ENCODE measurements around the gene FAM227B.
"Not testable (repeated sequence)": the region's sequence is repeated elsewhere in the genome, so short reads cannot be mapped to it uniquely, and the experiment has no call there.

The FAM227B gene

DNA sequence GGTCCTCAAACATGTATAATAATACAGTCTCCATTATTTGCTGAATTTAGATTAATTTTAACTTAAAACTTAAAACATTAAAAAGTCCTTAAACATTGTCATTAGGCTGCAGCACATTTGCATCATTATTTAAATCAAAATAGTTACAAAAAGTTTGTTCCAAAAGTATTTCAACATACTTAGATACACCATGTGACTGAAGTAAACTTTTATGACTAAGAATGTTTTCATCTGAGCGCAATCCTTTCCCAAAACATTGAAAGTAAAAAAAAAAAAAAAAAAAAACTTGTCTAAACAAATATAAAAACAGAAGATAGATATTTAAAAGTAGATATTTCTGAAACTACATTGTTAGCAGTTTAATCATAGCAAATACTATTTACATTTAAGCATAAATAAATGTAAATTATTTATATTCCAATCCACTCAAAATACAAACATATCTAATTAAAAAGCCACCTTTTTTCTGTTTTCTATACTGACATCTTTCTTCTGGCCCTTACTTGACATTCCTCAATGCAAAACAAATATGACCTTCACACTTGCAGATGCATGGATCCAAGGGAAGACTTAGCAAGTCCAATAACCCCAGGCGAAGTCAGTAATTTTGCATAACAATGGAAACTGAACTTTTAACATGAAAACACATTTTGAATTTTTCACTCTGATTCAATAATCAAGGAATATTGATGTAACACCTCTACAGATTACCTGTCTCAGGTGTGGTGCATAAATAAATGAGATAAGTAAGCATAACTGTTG is 10.3 kb downstream of the FAM227B start:
- DNase-seq: no peak

- DNase-seq: no peak
These were observed 14.0 kb downstream of the FAM227B start for GRCh38 chr15:49606594-49606993.

GRCh38 chr15:49605588-49605987 is 15.0 kb downstream of the FAM227B start:
- DNase-seq: no peak

DNA sequence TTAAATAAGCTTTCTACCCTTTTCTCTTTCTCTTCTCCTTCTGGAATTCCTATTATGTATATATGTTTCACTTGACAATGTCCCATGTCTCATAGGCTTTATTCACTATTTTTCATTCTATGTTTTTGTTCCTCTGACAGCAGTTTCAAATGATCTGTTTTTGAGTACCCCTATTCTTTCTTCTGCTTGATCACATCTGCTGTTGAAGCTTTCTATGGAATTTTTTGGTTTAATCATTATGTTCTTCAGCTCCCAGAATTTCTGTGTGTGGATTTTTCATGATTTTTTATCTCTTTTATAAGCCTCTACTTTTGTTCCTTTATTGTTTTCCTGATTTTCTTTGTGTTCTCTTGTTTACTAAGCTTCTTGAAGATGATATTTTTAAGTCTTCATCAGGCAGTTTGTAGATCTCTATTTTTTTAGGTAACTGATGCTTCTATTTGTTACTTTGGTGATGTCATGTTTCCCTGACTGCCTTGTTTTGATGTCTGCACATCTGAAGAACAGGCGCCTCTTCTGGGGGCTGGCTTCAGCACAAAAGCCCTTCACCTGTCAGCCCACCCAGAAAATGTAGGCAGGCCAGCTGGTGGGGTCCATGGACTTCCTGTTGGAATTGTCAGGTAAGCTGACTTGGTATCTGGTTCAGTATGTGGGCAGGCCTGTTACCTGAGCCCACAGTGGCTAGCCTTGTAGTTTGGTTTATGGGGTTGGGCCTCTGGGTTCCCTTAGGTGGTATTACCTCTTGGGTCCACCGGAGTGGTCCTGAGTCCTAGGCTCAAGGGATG is 15.8 kb downstream of the FAM227B start:
- no peak for DNase-seq

DNA sequence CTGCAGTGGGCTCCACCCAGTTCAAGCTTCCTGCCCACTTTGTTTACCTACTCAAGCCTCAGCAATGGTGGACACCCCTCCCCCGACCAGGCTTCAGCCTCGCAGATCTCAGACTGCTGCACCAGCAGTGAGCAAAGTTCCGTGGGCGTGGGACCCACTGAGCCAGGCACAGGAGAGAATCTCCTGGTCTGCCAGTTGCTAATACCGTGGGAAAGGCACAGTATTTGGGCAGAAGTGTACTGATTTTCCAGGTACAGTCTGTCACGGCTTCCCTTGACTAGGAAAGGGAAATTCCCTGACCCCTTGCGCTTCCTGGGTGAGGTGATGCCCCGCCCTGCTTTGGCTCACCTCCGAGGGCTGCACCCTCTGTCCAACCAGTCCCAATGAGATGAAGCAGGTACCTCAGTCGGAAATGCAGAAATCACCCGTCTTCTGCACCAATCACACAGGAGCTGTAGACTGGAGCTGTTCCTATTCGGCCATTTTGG is 27.7 kb downstream of the FAM227B start:
- not testable (repeated sequence) for DNase-seq

DNA sequence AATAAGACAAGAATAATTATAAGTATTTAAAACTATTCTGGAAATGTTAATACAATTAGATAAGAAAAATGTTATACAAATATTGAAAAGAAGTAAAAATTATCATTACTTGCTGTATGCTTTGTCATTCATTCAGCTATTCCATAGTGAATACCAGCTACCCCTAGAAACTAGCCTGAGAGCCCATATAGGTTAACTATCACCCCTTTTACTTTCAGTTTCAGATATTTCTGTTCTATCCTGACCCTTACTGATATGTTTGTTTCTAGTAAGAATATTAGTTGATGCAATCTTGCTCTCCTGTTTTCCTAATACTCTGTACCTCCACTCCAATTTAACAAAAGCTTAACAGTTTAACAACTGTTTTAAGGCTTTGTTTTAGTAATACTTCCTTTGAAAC is 31.6 kb downstream of the FAM227B start:
- no peak for DNase-seq

DNA sequence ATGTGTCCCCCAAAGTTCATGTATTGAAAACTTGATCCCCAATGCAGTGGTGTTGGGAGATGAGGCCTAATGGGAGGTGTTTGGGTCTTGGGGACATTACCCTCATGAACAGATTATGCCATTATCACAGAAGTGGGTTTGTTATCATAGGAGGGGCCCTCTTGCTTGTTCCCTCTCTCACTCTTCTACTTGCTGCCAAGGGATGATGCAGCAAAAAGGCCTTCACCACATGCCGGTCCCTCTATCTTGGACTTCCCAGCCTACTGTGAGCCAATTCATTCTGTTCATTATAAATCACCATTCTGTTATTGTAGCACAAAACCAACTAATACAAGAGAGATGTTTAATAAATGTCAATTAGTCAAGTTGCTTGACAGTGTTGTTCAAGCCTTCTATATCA is 47.2 kb downstream of the FAM227B start:
- no peak for DNase-seq

GRCh38 chr15:49570672-49571071 is 49.9 kb downstream of the FAM227B start:
- DNase-seq: no peak

DNA sequence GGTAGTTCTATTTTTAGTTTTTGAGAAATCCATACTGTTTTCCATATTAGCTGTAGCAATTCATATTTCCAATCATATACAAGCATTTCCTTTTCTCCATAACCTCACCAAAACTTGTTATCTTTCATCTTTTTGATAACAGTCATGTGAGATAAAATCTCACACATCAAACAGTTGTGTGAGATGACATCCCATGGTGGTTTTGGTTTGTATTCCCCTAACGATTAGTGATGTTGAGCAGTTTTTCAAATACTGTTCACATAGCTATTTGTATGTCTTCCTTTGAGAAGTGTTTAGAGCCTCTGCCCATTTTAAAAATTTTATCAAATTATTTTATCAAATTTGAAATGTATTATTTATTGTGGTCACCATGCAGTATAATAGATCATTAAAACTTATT is 50.4 kb downstream of the FAM227B start:
- DNase-seq: no peak

- DNase-seq: no peak
These were observed 60.6 kb downstream of the FAM227B start for GRCh38 chr15:49560045-49560444.

DNA sequence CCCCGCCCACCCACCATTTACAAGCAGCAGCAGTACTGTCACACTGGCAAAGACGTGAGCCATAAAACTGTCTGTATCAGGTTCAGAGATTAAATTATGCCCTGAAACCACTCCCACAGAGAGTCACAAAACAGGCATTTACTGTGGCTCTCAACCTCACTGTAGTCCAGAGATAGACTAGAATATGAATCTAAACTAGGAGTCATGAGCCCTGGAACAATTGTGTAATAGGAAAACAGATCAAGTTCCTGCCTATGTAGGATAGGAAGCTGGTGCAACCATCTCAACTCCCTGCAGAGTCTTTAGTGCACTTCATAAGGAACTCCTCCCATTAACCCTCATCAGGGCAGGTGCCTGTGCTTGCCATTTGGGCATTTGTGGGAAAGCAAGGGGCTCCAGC is 61.7 kb downstream of the FAM227B start:
- DNase-seq: no peak

- no peak for DNase-seq
These were observed 64.2 kb downstream of the FAM227B start for GRCh38 chr15:49556437-49556836.

DNA sequence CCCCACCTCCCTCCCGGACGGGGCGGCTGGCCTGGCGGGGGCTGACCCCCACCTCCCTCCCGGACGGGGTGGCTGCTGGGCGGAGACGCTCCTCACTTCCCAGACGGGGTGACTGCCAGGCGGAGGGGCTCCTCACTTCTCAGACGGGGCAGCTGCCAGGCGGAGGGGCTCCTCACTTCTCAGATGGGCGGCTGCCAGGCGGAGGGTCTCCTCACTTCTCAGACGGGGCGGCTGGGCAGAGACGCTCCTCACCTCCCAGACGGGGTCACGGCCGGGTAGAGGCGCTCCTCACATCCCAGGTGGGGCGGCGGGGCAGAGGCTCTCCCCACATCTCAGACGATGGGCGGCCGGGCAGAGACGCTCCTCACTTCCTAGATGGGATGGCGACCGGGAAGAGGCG is 70.3 kb downstream of the FAM227B start:
- DNase-seq: not testable (repeated sequence)

- no peak for DNase-seq
These were observed 82.1 kb downstream of the FAM227B start for GRCh38 chr15:49538520-49538919.

DNA sequence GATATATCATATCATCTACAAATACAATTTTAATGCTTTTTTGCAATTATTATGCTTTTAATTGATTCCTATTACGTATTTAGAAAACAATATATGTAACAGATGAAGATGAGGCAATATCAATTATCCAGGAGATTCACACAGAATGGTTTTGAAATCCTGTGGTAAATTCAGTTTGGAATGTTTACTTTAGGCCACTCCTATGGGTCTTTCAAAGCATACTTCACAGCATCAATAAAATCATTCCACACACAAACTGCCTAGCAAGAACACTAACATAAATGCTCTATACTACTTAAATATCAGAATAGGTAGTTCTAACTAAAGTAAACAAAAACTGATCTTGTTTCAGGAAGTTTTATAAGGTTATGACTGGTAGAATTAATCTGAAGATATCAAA is 90.5 kb downstream of the FAM227B start:
- DNase-seq: no peak

GRCh38 chr15:49528289-49528688 is 92.3 kb downstream of the FAM227B start:
- DNase-seq: no peak

GRCh38 chr15:49521802-49522201 is 98.8 kb downstream of the FAM227B start:
- DNase-seq: no peak

GRCh38 chr15:49512739-49513138 is 107.9 kb downstream of the FAM227B start:
- not testable (repeated sequence) for DNase-seq

GRCh38 chr15:49507261-49507660 is 113.4 kb downstream of the FAM227B start:
- no peak for DNase-seq

GRCh38 chr15:49506341-49506740 is 114.3 kb downstream of the FAM227B start:
- no peak for DNase-seq

- DNase-seq: no peak
These were observed 119.0 kb downstream of the FAM227B start for GRCh38 chr15:49501586-49501985.

DNA sequence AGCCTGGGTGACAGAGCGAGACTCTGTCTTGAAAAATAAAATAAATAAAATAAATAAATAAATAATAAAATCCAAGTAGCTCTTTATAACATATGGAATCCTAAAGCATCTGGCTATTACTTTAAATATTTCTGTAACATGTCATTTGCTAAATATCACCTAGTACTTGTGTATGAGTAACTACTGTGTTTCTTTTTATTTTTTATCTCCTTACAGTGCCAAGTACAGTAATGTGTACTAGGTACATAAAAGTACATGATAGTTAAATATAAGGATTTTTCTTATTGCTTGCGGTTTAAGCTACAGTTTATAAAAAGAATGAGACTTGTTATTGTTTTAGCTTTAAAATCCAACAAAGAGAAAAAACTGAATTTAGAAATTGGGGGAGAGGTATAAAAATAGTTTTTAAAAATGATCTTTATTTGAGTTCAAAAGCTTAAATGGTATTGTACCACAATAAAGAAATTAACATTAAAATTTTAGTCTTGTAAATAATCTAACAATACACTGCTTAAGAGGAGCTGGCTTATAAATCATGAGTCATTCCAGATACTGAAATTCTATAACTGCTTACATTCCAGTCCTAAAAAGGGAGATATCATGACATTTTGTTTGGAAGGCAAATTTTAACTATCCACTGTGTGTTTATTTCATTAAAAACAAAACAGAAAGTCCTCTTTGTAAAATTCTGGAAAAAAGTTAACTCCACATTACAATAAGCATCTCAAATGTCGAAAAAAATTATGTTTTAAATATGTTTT is 124.4 kb downstream of the FAM227B start:
- no peak for DNase-seq

DNA sequence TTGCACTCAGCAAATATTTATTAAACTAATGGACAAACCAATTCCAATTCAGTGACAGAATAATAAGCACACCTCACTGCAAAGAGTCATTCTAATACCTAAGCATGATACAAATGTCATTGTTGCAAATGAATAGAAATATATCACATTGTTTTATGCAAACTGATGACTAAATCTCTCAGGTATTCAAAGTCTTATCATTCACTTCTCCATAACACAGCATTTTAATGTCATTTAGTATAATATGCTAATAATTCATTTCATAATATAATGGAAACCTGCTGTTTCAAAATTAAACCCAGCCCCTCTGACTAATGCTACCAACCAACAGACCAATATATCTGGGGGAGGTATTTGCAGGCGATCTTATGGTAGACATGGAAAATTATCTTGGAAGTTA is 125.8 kb downstream of the FAM227B start:
- DNase-seq: no peak

GRCh38 chr15:49492830-49493229 is 127.8 kb downstream of the FAM227B start:
- no peak for DNase-seq

Data from NCI-H510A (cell line).